CD4-positive, CD25-positive, alpha-beta regulatory T cell (primary cell): ENCODE data around the gene DCAF8L1. TPM values are rescaled to one million over a fixed set of nuclear protein-coding genes. Genes with fewer than 3 reads are reported as not detected.
"Not testable (repeated sequence)": the region's sequence is repeated elsewhere in the genome, so short reads cannot be mapped to it uniquely, and the experiment has no call there.

Source experiments
- ATAC-seq, 2 donors: fragments of 150-1000 bp; cut with Tn5 transposase; one replicate each; pipeline ENCODE4 v1.10.0; 2021; ENCODE audit warnings: low read depth in 2 of 2, moderate number of reproducible peaks in 2 of 2, moderate library complexity in 1 of 2
- DNase-seq, 3 donors: peaks; one replicate each; pipeline versions ENCODE4 v3.0.0 to v3.0.0-alpha.2; 2012 to 2022; ENCODE audit warnings: mixed read lengths in 1 of 3
- H3K27ac ChIP-seq: one replicate; pipeline ENCODE4 v1.7.0; 2013; ENCODE audit warnings: mild to moderate bottlenecking, low read length; ENCODE audit not compliant: insufficient read depth, poor library complexity, severe bottlenecking
- H3K27me3 ChIP-seq: one replicate; pipeline ENCODE4 v1.7.0; 2013; ENCODE audit warnings: low read length; ENCODE audit not compliant: control insufficient read depth, insufficient read depth
- H3K36me3 ChIP-seq: one replicate; pipeline ENCODE4 v1.7.0; 2013; ENCODE audit warnings: mild to moderate bottlenecking, low read length, moderate library complexity; ENCODE audit not compliant: control insufficient read depth, insufficient read depth
- H3K4me1 ChIP-seq: 2 replicates; pipeline ENCODE4 v1.7.0; 2013; ENCODE audit warnings: mild to moderate bottlenecking, low read length; ENCODE audit not compliant: insufficient read depth, control insufficient read depth, poor library complexity, severe bottlenecking
- H3K4me3 ChIP-seq: one replicate; pipeline ENCODE4 v1.7.0; 2013; ENCODE audit warnings: low read depth, mild to moderate bottlenecking, low read length, moderate library complexity
- H3K9me3 ChIP-seq, 2 experiments: 1 replicate in 1 of 2; 2 replicates in 1 of 2; pipeline ENCODE4 v1.7.0; 2013; ENCODE audit warnings: low read length in 2 of 2, mild to moderate bottlenecking in 1 of 2, moderate library complexity in 1 of 2; ENCODE audit not compliant: control insufficient read depth in 2 of 2
- H3K27ac Mint-ChIP-seq, 3 donors: one replicate each; pipeline ENCODE4 v1.8.0; 2020 to 2022; ENCODE audit warnings: mild to moderate bottlenecking in 3 of 3, mixed read lengths in 3 of 3, moderate library complexity in 2 of 3
- H3K27me3 Mint-ChIP-seq: one replicate; pipeline ENCODE4 v1.8.0; 2022; ENCODE audit warnings: mild to moderate bottlenecking, mixed read lengths
- H3K36me3 Mint-ChIP-seq: one replicate; pipeline ENCODE4 v1.8.0; 2020; ENCODE audit warnings: mixed read lengths
- H3K4me1 Mint-ChIP-seq, 4 donors: one replicate each; pipeline ENCODE4 v1.8.0; 2020 to 2022; ENCODE audit warnings: mixed read lengths in 4 of 4, mild to moderate bottlenecking in 1 of 4
- H3K4me3 Mint-ChIP-seq, 4 donors: one replicate each; pipeline ENCODE4 v1.8.0; 2020 to 2022; ENCODE audit warnings: mild to moderate bottlenecking in 4 of 4, mixed read lengths in 4 of 4, moderate library complexity in 3 of 4
- H3K9me3 Mint-ChIP-seq, 7 donors: one replicate each; pipeline ENCODE4 v1.8.0; 2020 to 2022; ENCODE audit warnings: mixed read lengths in 7 of 7, mild to moderate bottlenecking in 3 of 7, moderate library complexity in 2 of 7
- polyA plus RNA-seq, 4 donors: library from polyadenylated mRNA; unstranded; fragments of 300-500 nt; fragmentation: Illumina TruSeq; gene quantifications; one replicate each; pipeline ENCODE4 v1.2.3, GENCODE V29; 2021
- total RNA-seq: library from RNA; stranded (reverse); gene quantifications from one replicate; pipeline ENCODE4 v1.2.3, GENCODE V29; 2022

Gene DCAF8L1
- total and polyA plus RNA-seq, 5 donors from 2014 or later = not detected

- not testable (repeated sequence) for H3K27me3 ChIP-seq, DNase-seq, H3K27ac Mint-ChIP-seq, ATAC-seq, H3K27ac ChIP-seq, H3K4me1 Mint-ChIP-seq, H3K4me3 ChIP-seq, H3K27me3 Mint-ChIP-seq, H3K4me3 Mint-ChIP-seq, H3K36me3 ChIP-seq, H3K9me3 ChIP-seq, H3K36me3 Mint-ChIP-seq, H3K4me1 ChIP-seq
- peaks cover 0 to 16% (median 3%) of the 10 kb centered on the region in 7 donors for H3K9me3 Mint-ChIP-seq
Observed at GRCh38 chrX:27965348-27965747, 15.9 kb downstream of the DCAF8L1 start.

- no peak for ATAC-seq
- no peaks in the 10 kb centered on the region for H3K36me3 Mint-ChIP-seq
- H3K27ac ChIP-seq = no peak overlapping the region
- no peak overlapping the region for H3K4me3 ChIP-seq
- no peaks in the 10 kb centered on the region for H3K27me3 ChIP-seq
- no peaks in the 10 kb centered on the region for H3K4me1 ChIP-seq
- H3K27me3 Mint-ChIP-seq = no peaks in the 10 kb centered on the region
- no peak overlapping the region for H3K4me3 Mint-ChIP-seq
- DNase-seq = no peak
- no peak overlapping the region for H3K27ac Mint-ChIP-seq
- peaks cover 0 to 16% (median 3%) of the 10 kb centered on the region in 7 donors for H3K9me3 Mint-ChIP-seq
- no peaks in the 10 kb centered on the region for H3K4me1 Mint-ChIP-seq
- H3K36me3 ChIP-seq = no peaks in the 10 kb centered on the region
- H3K9me3 ChIP-seq = no peaks in the 10 kb centered on the region
Observed at GRCh38 chrX:27964432-27964831, 16.8 kb downstream of the DCAF8L1 start.

- H3K9me3 ChIP-seq, ATAC-seq, H3K27ac Mint-ChIP-seq, H3K4me1 Mint-ChIP-seq, H3K36me3 ChIP-seq, H3K36me3 Mint-ChIP-seq, DNase-seq, H3K4me3 Mint-ChIP-seq, H3K4me1 ChIP-seq, H3K27ac ChIP-seq, H3K27me3 ChIP-seq, H3K27me3 Mint-ChIP-seq, H3K4me3 ChIP-seq: not testable (repeated sequence)
- H3K9me3 Mint-ChIP-seq = peaks cover 0 to 18% (median 1%) of the 10 kb centered on the region in 7 donors
Observed at GRCh38 chrX:27960410-27960809, 20.8 kb downstream of the DCAF8L1 start.

- Histone ChIP-seq H3K27me3 (no peaks in the 10 kb centered on the region), H3K27ac (no peak overlapping the region), H3K4me1 (no peaks in the 10 kb centered on the region), H3K4me3 (no peak overlapping the region), H3K9me3 (no peaks in the 10 kb centered on the region), H3K36me3 (no peaks in the 10 kb centered on the region)
- Mint-ChIP-seq H3K27me3 (no peaks in the 10 kb centered on the region), H3K36me3 (no peaks in the 10 kb centered on the region), H3K4me3 (no peak overlapping the region), H3K9me3 (peaks cover 1 to 12% (median 6%) of the 10 kb centered on the region in 7 donors), H3K27ac (no peak overlapping the region), H3K4me1 (no peaks in the 10 kb centered on the region)
- no peak for ATAC-seq
- DNase-seq = no peak
Observed at GRCh38 chrX:27953171-27953570, 28.1 kb downstream of the DCAF8L1 start.

- Histone ChIP-seq H3K4me3 (no peak overlapping the region), H3K27ac (no peak overlapping the region), H3K9me3 (no peaks in the 10 kb centered on the region), H3K27me3 (no peaks in the 10 kb centered on the region), H3K4me1 (no peaks in the 10 kb centered on the region), H3K36me3 (no peaks in the 10 kb centered on the region)
- Mint-ChIP-seq H3K36me3 (no peaks in the 10 kb centered on the region), H3K27ac (no peak overlapping the region), H3K4me3 (no peak overlapping the region), H3K4me1 (no peaks in the 10 kb centered on the region), H3K9me3 (peaks cover 0 to 13% (median 5%) of the 10 kb centered on the region in 7 donors), H3K27me3 (no peaks in the 10 kb centered on the region)
- DNase-seq (no peak), ATAC-seq (no peak)
Observed at GRCh38 chrX:27933361-27933760, 47.9 kb downstream of the DCAF8L1 start.

Other genes starting within 250 kb of the DCAF8L1 start
- gene MAGEB10, start 173.5 kb downstream of the DCAF8L1 start, total RNA-seq = not detected
- not detected for gene MAGEB10, start 173.5 kb downstream of the DCAF8L1 start, polyA plus RNA-seq